SU-DHL-6 (cell line): Measurements from ENCODE around the gene PTGIS.

Experiments
- EZH2phosphoT487 ChIP-seq: fragments of 200-600 bp; sonication (generic), shearing (Covaris generic); conservative IDR thresholded peaks from 2 replicates; pipeline ENCODE4 v1.6.1; 2018; ENCODE audit warnings: mild to moderate bottlenecking, antibody characterized with exemption, low read length, moderate library complexity, mixed read lengths
- TF ChIP-seq, protein P1 (sequence below): fragments of 200-600 bp; sonication (generic); IDR thresholded peaks from one replicate; pipeline ENCODE4 v1.5.1; 2017; ENCODE audit warnings: antibody characterized with exemption, mild to moderate bottlenecking, low read length, moderate library complexity; ENCODE audit not compliant: insufficient read depth, poor library complexity, severe bottlenecking

DNA sequence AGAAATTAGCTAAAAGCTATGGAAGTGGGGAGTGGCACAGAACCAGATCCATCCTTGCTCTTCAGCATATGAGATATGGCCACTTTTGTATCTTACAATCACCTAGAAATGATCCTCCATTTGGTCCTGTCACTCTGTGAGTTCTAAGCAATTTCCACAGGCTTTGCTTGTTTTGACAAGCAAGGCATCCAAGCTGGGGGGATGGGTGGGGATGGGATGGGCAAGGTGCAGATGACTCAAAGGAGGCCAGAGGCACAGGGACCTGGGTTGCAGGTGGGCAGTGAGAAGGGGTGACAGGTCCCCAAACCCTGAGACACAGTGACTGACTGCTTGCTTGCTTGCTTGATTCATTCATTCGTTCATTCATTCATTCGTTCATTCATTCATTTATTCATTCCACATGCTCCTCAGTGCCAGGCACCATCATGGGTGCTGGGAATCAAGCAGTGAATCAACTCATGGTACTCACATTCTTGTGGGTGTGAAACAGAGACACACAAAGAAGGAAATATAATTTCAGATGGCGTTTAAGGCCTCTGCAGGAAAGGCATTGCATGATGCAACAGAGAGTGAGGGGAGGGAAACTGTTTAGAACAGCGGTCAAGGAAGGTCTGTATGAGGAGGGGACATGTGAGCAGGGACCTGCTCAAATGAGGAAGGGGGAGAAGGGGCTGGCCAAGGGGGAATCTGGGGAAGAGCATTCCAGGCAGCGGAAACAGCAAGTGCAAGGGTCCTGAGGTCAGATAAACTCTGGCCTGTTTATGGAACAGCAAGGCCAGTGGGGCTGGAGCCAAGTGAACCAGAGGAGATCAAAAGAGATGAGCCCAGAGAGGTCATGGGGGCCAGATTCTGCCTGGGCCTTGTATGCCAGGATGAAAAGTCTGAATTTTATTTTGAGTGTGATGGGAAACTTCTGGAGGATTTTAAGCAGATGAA lies 88.9 kb downstream of the PTGIS start:
- TF ChIP-seq, protein P1, sequence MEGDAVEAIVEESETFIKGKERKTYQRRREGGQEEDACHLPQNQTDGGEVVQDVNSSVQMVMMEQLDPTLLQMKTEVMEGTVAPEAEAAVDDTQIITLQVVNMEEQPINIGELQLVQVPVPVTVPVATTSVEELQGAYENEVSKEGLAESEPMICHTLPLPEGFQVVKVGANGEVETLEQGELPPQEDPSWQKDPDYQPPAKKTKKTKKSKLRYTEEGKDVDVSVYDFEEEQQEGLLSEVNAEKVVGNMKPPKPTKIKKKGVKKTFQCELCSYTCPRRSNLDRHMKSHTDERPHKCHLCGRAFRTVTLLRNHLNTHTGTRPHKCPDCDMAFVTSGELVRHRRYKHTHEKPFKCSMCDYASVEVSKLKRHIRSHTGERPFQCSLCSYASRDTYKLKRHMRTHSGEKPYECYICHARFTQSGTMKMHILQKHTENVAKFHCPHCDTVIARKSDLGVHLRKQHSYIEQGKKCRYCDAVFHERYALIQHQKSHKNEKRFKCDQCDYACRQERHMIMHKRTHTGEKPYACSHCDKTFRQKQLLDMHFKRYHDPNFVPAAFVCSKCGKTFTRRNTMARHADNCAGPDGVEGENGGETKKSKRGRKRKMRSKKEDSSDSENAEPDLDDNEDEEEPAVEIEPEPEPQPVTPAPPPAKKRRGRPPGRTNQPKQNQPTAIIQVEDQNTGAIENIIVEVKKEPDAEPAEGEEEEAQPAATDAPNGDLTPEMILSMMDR = no peak
- TF ChIP-seq EZH2phosphoT487 = no peak
